ENCODE measurements around the gene CPXM1. TPM values are rescaled to one million over a fixed set of nuclear protein-coding genes. Genes with fewer than 3 reads are reported as not detected.

CPXM1 gene
- total RNA-seq, 6 donors from 2014 or later, result 0.15 to 13.0 (median 0.55) TPM; not detected in 1

- Histone ChIP-seq H3K36me3 (no peaks in the 10 kb centered on the region), H3K27ac (no peak overlapping the region), H3K4me3 (no peak overlapping the region), H3K27me3 (peaks cover 0 to 11% (median 4%) of the 10 kb centered on the region in 4 donors), H3K4me1 (peaks cover 1 to 6% (median 6%) of the 10 kb centered on the region in 4 donors), H3K9me3 (no peaks in the 10 kb centered on the region)
- 78% methylated on average over 11 of the region's 11 CpGs; no CpG with 5 or more reads in 1 of the 2 donors for WGBS, 2 donors
- ATAC-seq (ENCODE audit: low FRiP score in 2 of 2) (no peak), DNase-seq (no peak)
- TF ChIP-seq CTCF (IDR thresholded peaks at IDR 0.05) (no peak), POLR2AphosphoS5 (IDR thresholded peaks at IDR 0.05) (no peak), POLR2A (IDR thresholded peaks at IDR 0.05) (no peak), EP300 (IDR thresholded peaks at IDR 0.05) (no peak)
These were observed 5.5 kb downstream of the CPXM1 start for GRCh38 chr20:2794866-2795447.

- H3K27ac ChIP-seq, result no peak overlapping the region
- no peaks in the 10 kb centered on the region for H3K36me3 ChIP-seq
- TF ChIP-seq POLR2A (IDR thresholded peaks at IDR 0.05) (no peak), EP300 (IDR thresholded peaks at IDR 0.05) (no peak), POLR2AphosphoS5 (IDR thresholded peaks at IDR 0.05) (no peak), CTCF (IDR thresholded peaks at IDR 0.05) (no peak)
- WGBS, 2 donors, result 88 to 92% methylated on average over 23 of the region's 23 CpGs
- no peak overlapping the region for H3K4me3 ChIP-seq
- H3K27me3 ChIP-seq, result peaks cover 0 to 6% (median 1%) of the 10 kb centered on the region in 4 donors
- no peaks in the 10 kb centered on the region for H3K4me1 ChIP-seq
- DNase-seq (no peak), ATAC-seq (ENCODE audit: low FRiP score in 2 of 2) (no peak)
- H3K9me3 ChIP-seq, result no peaks in the 10 kb centered on the region
These were observed 6.2 kb downstream of the CPXM1 start for GRCh38 chr20:2794202-2794748.

- no peak overlapping the region for H3K27ac ChIP-seq
- no peaks in the 10 kb centered on the region for H3K36me3 ChIP-seq
- H3K27me3 ChIP-seq, result peaks cover 0 to under 1% (median 0%) of the 10 kb centered on the region in 4 donors
- H3K9me3 ChIP-seq, result no peaks in the 10 kb centered on the region
- ATAC-seq (ENCODE audit: low FRiP score in 2 of 2) (no peak), DNase-seq (no peak)
- no peaks in the 10 kb centered on the region for H3K4me1 ChIP-seq
- TF ChIP-seq POLR2A (IDR thresholded peaks at IDR 0.05), result no peak
- TF ChIP-seq POLR2AphosphoS5 (IDR thresholded peaks at IDR 0.05), result no peak
- no peak for TF ChIP-seq EP300 (IDR thresholded peaks at IDR 0.05)
- no peak for TF ChIP-seq CTCF (IDR thresholded peaks at IDR 0.05)
- WGBS, 2 donors, result 84 to 85% methylated on average over 6 of the region's 6 CpGs
- H3K4me3 ChIP-seq, result no peak overlapping the region
These were observed 7.0 kb downstream of the CPXM1 start for GRCh38 chr20:2793471-2793870.

GRCh38 chr20:2783908-2784566, 16.4 kb downstream of the CPXM1 start:
- Histone ChIP-seq H3K27me3 (no peaks in the 10 kb centered on the region), H3K4me1 (no peaks in the 10 kb centered on the region), H3K36me3 (no peaks in the 10 kb centered on the region), H3K27ac (no peak overlapping the region), H3K4me3 (no peak overlapping the region), H3K9me3 (no peaks in the 10 kb centered on the region)
- ATAC-seq (ENCODE audit: low FRiP score in 2 of 2), result no peak
- no peak for DNase-seq
- 80 to 85% methylated on average over 6 of the region's 6 CpGs for WGBS, 2 donors
- TF ChIP-seq EP300 (IDR thresholded peaks at IDR 0.05), result no peak
- TF ChIP-seq POLR2AphosphoS5 (IDR thresholded peaks at IDR 0.05), result no peak
- TF ChIP-seq CTCF (IDR thresholded peaks at IDR 0.05), result no peak
- TF ChIP-seq POLR2A (IDR thresholded peaks at IDR 0.05), result no peak

All from upper lobe of left lung (tissue), 6 donors.